ENCODE measurements around the gene WAC.

The WAC gene

GRCh38 chr10:28632584-28632945 is 99.6 kb downstream of the WAC start:
- Histone ChIP-seq H3K4me2 (ENCODE audit: low read length) (no peak overlapping the region), H4K20me1 (ENCODE audit: insufficient read depth, low read length) (no peaks in the 10 kb centered on the region), H3K4me3 (ENCODE audit: low read depth, low read length, poor library complexity, severe bottlenecking) (no peak overlapping the region), H3K27ac (ENCODE audit: low read depth, low read length, poor library complexity, severe bottlenecking) (no peak overlapping the region), H3K27me3 (ENCODE audit: insufficient read depth, low read length) (no peaks in the 10 kb centered on the region), H2AFZ (ENCODE audit: low read length) (no peak overlapping the region), H3K4me1 (ENCODE audit: insufficient read depth, low read length, severe bottlenecking) (no peaks in the 10 kb centered on the region), H3K9me2 (ENCODE audit: low read depth, low read length) (no peaks in the 10 kb centered on the region), H3K79me2 (ENCODE audit: insufficient read depth, low read length) (no peaks in the 10 kb centered on the region), H3F3A (ENCODE audit: insufficient read depth, low read length) (no peaks in the 10 kb centered on the region), H3K36me3 (ENCODE audit: insufficient read depth, low read length) (no peaks in the 10 kb centered on the region), H3K9ac (ENCODE audit: low read length) (no peak overlapping the region), H3K9me3 (ENCODE audit: low read length) (no peaks in the 10 kb centered on the region)
- TF ChIP-seq CTCF (IDR thresholded peaks at IDR 0.05; ENCODE audit: low read length) (no peak), EZH2 (IDR thresholded peaks at IDR 0.05; ENCODE audit: borderline replicate concordance, low read length) (no peak)

- H3K4me3 ChIP-seq (ENCODE audit: low read depth, low read length, poor library complexity, severe bottlenecking) = no peak overlapping the region
- TF ChIP-seq CTCF (IDR thresholded peaks at IDR 0.05; ENCODE audit: low read length) (no peak), EZH2 (IDR thresholded peaks at IDR 0.05; ENCODE audit: borderline replicate concordance, low read length) (no peak)
- H3K4me1 ChIP-seq (ENCODE audit: insufficient read depth, low read length, severe bottlenecking) = no peaks in the 10 kb centered on the region
- H3K9me3 ChIP-seq (ENCODE audit: low read length) = no peaks in the 10 kb centered on the region
- H3K27me3 ChIP-seq (ENCODE audit: insufficient read depth, low read length) = no peaks in the 10 kb centered on the region
- H3K27ac ChIP-seq (ENCODE audit: low read depth, low read length, poor library complexity, severe bottlenecking) = no peak overlapping the region
- H3K9ac ChIP-seq (ENCODE audit: low read length) = no peak overlapping the region
- H2AFZ ChIP-seq (ENCODE audit: low read length) = no peak overlapping the region
- H3F3A ChIP-seq (ENCODE audit: insufficient read depth, low read length) = no peaks in the 10 kb centered on the region
- H3K9me2 ChIP-seq (ENCODE audit: low read depth, low read length) = no peaks in the 10 kb centered on the region
- H4K20me1 ChIP-seq (ENCODE audit: insufficient read depth, low read length) = no peaks in the 10 kb centered on the region
- no peaks in the 10 kb centered on the region for H3K36me3 ChIP-seq (ENCODE audit: insufficient read depth, low read length)
- H3K4me2 ChIP-seq (ENCODE audit: low read length) = no peak overlapping the region
- no peaks in the 10 kb centered on the region for H3K79me2 ChIP-seq (ENCODE audit: insufficient read depth, low read length)
Observed at GRCh38 chr10:28633750-28634149, 100.8 kb downstream of the WAC start.

- H3K9me2 ChIP-seq (ENCODE audit: low read depth, low read length) = no peaks in the 10 kb centered on the region
- no peaks in the 10 kb centered on the region for H3K4me1 ChIP-seq (ENCODE audit: insufficient read depth, low read length, severe bottlenecking)
- TF ChIP-seq CTCF (IDR thresholded peaks at IDR 0.05; ENCODE audit: low read length) (no peak), EZH2 (IDR thresholded peaks at IDR 0.05; ENCODE audit: borderline replicate concordance, low read length) (no peak)
- H3K27me3 ChIP-seq (ENCODE audit: insufficient read depth, low read length) = no peaks in the 10 kb centered on the region
- H3F3A ChIP-seq (ENCODE audit: insufficient read depth, low read length) = no peaks in the 10 kb centered on the region
- H3K9me3 ChIP-seq (ENCODE audit: low read length) = no peaks in the 10 kb centered on the region
- H3K27ac ChIP-seq (ENCODE audit: low read depth, low read length, poor library complexity, severe bottlenecking) = no peak overlapping the region
- no peak overlapping the region for H3K4me3 ChIP-seq (ENCODE audit: low read depth, low read length, poor library complexity, severe bottlenecking)
- no peaks in the 10 kb centered on the region for H4K20me1 ChIP-seq (ENCODE audit: insufficient read depth, low read length)
- no peak overlapping the region for H2AFZ ChIP-seq (ENCODE audit: low read length)
- no peak overlapping the region for H3K4me2 ChIP-seq (ENCODE audit: low read length)
- H3K79me2 ChIP-seq (ENCODE audit: insufficient read depth, low read length) = no peaks in the 10 kb centered on the region
- no peak overlapping the region for H3K9ac ChIP-seq (ENCODE audit: low read length)
- no peaks in the 10 kb centered on the region for H3K36me3 ChIP-seq (ENCODE audit: insufficient read depth, low read length)
Observed at GRCh38 chr10:28637346-28637745, 104.4 kb downstream of the WAC start.
